Measurements from ENCODE around the gene RNF123. TPM values are rescaled to one million over a fixed set of nuclear protein-coding genes. Genes with fewer than 3 reads are reported as not detected.

RNF123 gene
- total and polyA plus RNA-seq, 10 of the 15 experiments (the other 5 are each of a cell fraction or from before 2014, with no cell fraction given), result 4.2 to 31.5 (median 17.6) TPM

GRCh38 chr3:49721896-49722781, 32.8 kb downstream of the RNF123 start:
- ATAC-seq, result no peak
- ChIA-PET POLR2A (interaction anchor here (0.6 to 1.1 kb wide), 2 partner anchors 15 to 23 kb away, joined by 3 to 4 read pairs; no protein-coding TSS in a partner anchor), CTCF (interaction anchor here (0.9 kb wide), 1 partner anchor 182 kb away, joined by 4 read pairs; no protein-coding TSS in a partner anchor), SMC1A (ENCODE audit: uncharacterized antibody, unreplicated experiment) (interaction anchor here (0.6 kb wide), 1 partner anchor 17 kb away, joined by 3 read pairs; no protein-coding TSS in a partner anchor), RAD21 (ENCODE audit: unreplicated experiment) (no interaction called here)
- no TSS peak for BruUV-seq (replicated peaks)
- Histone ChIP-seq H3K27me3 (replicated peaks in 1 of 2; ENCODE audit: control insufficient read depth in 2 of 2, insufficient read depth in 2 of 2, low read length in 1 of 2) (no peaks in the 10 kb centered on the region), H3K36me3 (ENCODE audit: control insufficient read depth in 2 of 2, insufficient read depth in 2 of 2, low read length in 1 of 2) (peaks cover 3 to 16% of the 10 kb centered on the region in 2 experiments; a peak in 3 of 4 replicates), H4K20me1 (ENCODE audit: control insufficient read depth, insufficient read depth) (no peaks in the 10 kb centered on the region), H3K9me3 (replicated peaks; ENCODE audit: control insufficient read depth, insufficient read depth, low read length) (no peaks in the 10 kb centered on the region; the same call in 2 of the 3 replicates), H2AFZ (ENCODE audit: control insufficient read depth, low read depth, low read length) (no peak overlapping the region), H3K4me3 (peak overlapping the region; percentile 87), H3K9ac (ENCODE audit: control insufficient read depth, insufficient read depth, low read length) (peak overlapping the region; percentile 100), H3K4me2 (ENCODE audit: control insufficient read depth, insufficient read depth) (peak overlapping the region; percentile 77), H3K4me1 (ENCODE audit: control insufficient read depth, insufficient read depth, low read length) (peaks cover 21% of the 10 kb centered on the region), H3K79me2 (ENCODE audit: control insufficient read depth, insufficient read depth, low read length) (peaks cover 20% of the 10 kb centered on the region), H3K27ac (ENCODE audit: control insufficient read depth, insufficient read depth) (peak overlapping the region; percentile 93; the same call in 1 of the 2 replicates)
- TF ChIP-seq CHD4 (IDR thresholded peaks at IDR 0.05) (no peak), FOS (IDR thresholded peaks at IDR 0.05; ENCODE audit: borderline replicate concordance, extremely low read depth, insufficient read length) (no peak), POLR2A (IDR thresholded peaks at IDR 0.05; ENCODE audit: low read depth, low read length) (peak; percentile 63), ZNF592 (IDR thresholded peaks at IDR 0.05) (no peak), RCOR1 (conservative IDR thresholded peaks at IDR 0.05; ENCODE audit: low read depth, low read length) (no peak), ZNF687 (IDR thresholded peaks at IDR 0.05) (no peak), SMC3 (IDR thresholded peaks at IDR 0.05; ENCODE audit: borderline replicate concordance, low read length) (no peak)
- TF ChIP-seq, protein P1, sequence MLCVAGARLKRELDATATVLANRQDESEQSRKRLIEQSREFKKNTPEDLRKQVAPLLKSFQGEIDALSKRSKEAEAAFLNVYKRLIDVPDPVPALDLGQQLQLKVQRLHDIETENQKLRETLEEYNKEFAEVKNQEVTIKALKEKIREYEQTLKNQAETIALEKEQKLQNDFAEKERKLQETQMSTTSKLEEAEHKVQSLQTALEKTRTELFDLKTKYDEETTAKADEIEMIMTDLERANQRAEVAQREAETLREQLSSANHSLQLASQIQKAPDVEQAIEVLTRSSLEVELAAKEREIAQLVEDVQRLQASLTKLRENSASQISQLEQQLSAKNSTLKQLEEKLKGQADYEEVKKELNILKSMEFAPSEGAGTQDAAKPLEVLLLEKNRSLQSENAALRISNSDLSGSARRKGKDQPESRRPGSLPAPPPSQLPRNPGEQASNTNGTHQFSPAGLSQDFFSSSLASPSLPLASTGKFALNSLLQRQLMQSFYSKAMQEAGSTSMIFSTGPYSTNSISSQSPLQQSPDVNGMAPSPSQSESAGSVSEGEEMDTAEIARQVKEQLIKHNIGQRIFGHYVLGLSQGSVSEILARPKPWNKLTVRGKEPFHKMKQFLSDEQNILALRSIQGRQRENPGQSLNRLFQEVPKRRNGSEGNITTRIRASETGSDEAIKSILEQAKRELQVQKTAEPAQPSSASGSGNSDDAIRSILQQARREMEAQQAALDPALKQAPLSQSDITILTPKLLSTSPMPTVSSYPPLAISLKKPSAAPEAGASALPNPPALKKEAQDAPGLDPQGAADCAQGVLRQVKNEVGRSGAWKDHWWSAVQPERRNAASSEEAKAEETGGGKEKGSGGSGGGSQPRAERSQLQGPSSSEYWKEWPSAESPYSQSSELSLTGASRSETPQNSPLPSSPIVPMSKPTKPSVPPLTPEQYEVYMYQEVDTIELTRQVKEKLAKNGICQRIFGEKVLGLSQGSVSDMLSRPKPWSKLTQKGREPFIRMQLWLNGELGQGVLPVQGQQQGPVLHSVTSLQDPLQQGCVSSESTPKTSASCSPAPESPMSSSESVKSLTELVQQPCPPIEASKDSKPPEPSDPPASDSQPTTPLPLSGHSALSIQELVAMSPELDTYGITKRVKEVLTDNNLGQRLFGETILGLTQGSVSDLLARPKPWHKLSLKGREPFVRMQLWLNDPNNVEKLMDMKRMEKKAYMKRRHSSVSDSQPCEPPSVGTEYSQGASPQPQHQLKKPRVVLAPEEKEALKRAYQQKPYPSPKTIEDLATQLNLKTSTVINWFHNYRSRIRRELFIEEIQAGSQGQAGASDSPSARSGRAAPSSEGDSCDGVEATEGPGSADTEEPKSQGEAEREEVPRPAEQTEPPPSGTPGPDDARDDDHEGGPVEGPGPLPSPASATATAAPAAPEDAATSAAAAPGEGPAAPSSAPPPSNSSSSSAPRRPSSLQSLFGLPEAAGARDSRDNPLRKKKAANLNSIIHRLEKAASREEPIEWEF (IDR thresholded peaks at IDR 0.05; ENCODE audit: insufficient replicate concordance, low read depth, low read length), result no peak
- intact Hi-C loops (cut with micrococcal nuclease; ENCODE audit: unreplicated experiment) (loop anchor here (5.0 kb wide), 2 partner anchors 65 to 115 kb away; partner anchors contain the start of gene IP6K1), in situ Hi-C loops (cut with MboI) (no loop called here)
- WGBS (ENCODE audit: insufficient coverage, insufficient replicate concordance, low lambda C conversion rate, missing lambda C conversion rate), result 90% methylated on average over 23 of the region's 26 CpGs
- DNase-seq (ENCODE audit: low read depth, low spot score), result no peak
- no peak for FAIRE-seq
